ENCODE results near the gene ACSM2A. TPM values are rescaled to one million over a fixed set of nuclear protein-coding genes. Genes with fewer than 3 reads are reported as not detected.

Gene ACSM2A
- total RNA-seq, 1 donor from 2014 or later, result not detected

DNA sequence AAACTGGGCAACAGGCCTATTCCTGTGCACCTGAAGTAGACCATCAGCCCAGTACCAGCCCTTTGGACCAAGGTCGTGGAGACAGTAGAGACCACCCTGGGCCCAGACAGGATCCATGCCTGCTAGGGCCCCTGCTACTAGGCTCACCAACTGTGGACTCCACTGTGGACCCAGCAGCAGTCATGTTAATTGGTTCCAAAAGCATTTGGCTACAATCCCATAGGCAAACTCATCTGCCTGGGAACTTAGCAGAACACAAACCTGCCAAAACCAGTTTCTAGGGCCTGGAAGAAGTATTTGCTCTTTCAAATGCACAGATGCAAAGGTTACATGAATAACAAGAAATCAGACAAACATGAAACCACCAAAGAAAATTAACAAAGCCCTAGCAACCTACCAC is 53.1 kb downstream of the ACSM2A start:
- no peaks in the 10 kb centered on the region for H3K4me1 Mint-ChIP-seq (ENCODE audit: low read depth)
- H3K27ac Mint-ChIP-seq (ENCODE audit: unreplicated experiment), result no peak overlapping the region
- DNase-seq (ENCODE audit: low spot score), result no peak
- H3K4me3 Mint-ChIP-seq (ENCODE audit: unreplicated experiment), result no peak overlapping the region
- H3K36me3 Mint-ChIP-seq (ENCODE audit: low read depth), result no peaks in the 10 kb centered on the region
- TF ChIP-seq, protein P1, sequence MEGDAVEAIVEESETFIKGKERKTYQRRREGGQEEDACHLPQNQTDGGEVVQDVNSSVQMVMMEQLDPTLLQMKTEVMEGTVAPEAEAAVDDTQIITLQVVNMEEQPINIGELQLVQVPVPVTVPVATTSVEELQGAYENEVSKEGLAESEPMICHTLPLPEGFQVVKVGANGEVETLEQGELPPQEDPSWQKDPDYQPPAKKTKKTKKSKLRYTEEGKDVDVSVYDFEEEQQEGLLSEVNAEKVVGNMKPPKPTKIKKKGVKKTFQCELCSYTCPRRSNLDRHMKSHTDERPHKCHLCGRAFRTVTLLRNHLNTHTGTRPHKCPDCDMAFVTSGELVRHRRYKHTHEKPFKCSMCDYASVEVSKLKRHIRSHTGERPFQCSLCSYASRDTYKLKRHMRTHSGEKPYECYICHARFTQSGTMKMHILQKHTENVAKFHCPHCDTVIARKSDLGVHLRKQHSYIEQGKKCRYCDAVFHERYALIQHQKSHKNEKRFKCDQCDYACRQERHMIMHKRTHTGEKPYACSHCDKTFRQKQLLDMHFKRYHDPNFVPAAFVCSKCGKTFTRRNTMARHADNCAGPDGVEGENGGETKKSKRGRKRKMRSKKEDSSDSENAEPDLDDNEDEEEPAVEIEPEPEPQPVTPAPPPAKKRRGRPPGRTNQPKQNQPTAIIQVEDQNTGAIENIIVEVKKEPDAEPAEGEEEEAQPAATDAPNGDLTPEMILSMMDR (IDR thresholded peaks at IDR 0.05), result no peak
- peaks cover 28% of the 10 kb centered on the region for H3K9me3 Mint-ChIP-seq (ENCODE audit: low read depth)
- no peaks in the 10 kb centered on the region for H3K27me3 Mint-ChIP-seq (ENCODE audit: low read depth)

DNA sequence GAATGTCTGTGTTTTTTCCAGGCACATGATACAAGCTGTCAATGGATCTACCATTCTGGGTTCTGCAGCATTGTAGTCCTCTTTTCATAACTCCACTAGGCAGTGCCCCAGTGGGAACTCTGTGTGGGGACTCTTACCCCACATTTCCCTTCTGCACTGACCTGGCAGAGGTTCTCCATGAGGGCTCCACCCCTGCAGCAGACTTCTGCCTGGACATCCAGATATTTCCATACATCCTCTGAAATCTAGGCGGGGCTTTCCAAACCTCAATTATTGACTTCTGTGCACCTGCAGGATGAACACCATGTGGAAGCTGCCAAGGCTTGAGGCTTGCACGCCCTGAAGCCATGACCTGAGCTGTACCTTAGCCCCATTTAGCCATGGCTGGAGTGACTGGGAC is 56.0 kb downstream of the ACSM2A start:
- Mint-ChIP-seq H3K4me1 (ENCODE audit: low read depth) (peaks cover 3% of the 10 kb centered on the region), H3K4me3 (ENCODE audit: unreplicated experiment) (no peak overlapping the region), H3K36me3 (ENCODE audit: low read depth) (no peaks in the 10 kb centered on the region), H3K27me3 (ENCODE audit: low read depth) (no peaks in the 10 kb centered on the region), H3K9me3 (ENCODE audit: low read depth) (peaks cover 22% of the 10 kb centered on the region), H3K27ac (ENCODE audit: unreplicated experiment) (no peak overlapping the region)
- TF ChIP-seq, protein P1 (IDR thresholded peaks at IDR 0.05), result no peak
- DNase-seq (ENCODE audit: low spot score), result no peak

DNA sequence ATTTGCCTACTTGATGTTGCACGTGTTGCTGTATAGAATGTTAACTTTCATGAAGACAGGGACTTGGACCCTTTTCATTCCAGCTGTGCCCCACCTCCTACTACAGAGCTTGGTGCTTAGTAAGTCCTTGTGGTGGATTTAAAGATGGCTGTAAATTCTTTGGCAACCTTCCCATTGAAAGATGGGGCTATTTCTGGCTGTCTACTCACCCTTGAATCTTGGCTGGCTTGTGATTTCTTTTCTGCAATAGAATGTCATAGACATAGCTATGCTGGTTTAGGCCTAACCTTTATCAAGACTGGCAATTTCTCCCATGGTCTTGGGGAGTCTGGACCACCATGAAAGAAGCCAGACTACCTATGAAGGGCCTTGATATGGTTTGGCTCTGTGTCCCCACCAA is 59.0 kb downstream of the ACSM2A start:
- peaks cover 13% of the 10 kb centered on the region for H3K27me3 Mint-ChIP-seq (ENCODE audit: low read depth)
- no peak for DNase-seq (ENCODE audit: low spot score)
- H3K4me1 Mint-ChIP-seq (ENCODE audit: low read depth), result peaks cover 3% of the 10 kb centered on the region
- TF ChIP-seq, protein P1 (IDR thresholded peaks at IDR 0.05), result no peak
- no peaks in the 10 kb centered on the region for H3K36me3 Mint-ChIP-seq (ENCODE audit: low read depth)
- no peak overlapping the region for H3K27ac Mint-ChIP-seq (ENCODE audit: unreplicated experiment)
- H3K4me3 Mint-ChIP-seq (ENCODE audit: unreplicated experiment), result no peak overlapping the region
- peaks cover 16% of the 10 kb centered on the region for H3K9me3 Mint-ChIP-seq (ENCODE audit: low read depth)

DNA sequence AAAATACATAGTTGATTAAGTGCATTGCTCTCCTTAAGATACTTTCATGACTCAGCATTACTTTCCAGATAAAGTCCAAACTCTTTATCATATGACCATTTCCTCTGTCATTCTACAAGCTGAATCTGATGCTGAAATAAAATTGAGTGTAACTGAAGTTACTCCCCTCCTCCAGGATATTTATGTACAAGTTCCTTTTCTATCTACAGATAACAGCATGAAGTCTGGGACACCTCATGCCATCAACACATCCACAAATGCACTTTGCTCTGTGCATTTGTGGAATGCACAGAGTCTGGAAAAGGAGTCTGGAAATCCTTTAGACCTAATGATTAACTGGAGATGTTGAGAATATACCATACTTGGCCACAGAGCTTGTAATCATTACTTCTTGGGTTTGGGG is 64.4 kb downstream of the ACSM2A start:
- Mint-ChIP-seq H3K36me3 (ENCODE audit: low read depth) (no peaks in the 10 kb centered on the region), H3K9me3 (ENCODE audit: low read depth) (peaks cover 4% of the 10 kb centered on the region), H3K4me1 (ENCODE audit: low read depth) (no peaks in the 10 kb centered on the region), H3K27ac (ENCODE audit: unreplicated experiment) (no peak overlapping the region), H3K4me3 (ENCODE audit: unreplicated experiment) (no peak overlapping the region), H3K27me3 (ENCODE audit: low read depth) (peaks cover 13% of the 10 kb centered on the region)
- DNase-seq (ENCODE audit: low spot score), result no peak
- TF ChIP-seq, protein P1 (IDR thresholded peaks at IDR 0.05), result no peak

DNA sequence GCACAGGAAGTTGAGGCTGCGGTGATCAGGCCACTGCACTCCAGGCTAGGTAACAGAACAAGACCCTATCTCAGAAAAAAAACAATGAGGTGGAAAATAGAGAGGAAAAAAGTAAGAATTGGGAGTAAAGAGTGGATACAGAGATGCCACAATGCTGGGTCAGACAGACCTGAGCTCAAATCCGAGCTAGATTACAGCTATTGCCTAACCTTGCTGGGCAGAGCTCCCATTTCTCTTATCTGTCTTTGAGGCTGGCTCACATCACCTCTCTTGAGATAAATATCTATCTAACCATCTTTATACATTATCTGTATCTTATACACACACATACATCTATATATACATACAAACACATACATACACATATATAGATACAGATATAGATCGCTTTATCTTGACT is 65.8 kb downstream of the ACSM2A start:
- Mint-ChIP-seq H3K4me1 (ENCODE audit: low read depth) (no peaks in the 10 kb centered on the region), H3K27ac (ENCODE audit: unreplicated experiment) (no peak overlapping the region), H3K9me3 (ENCODE audit: low read depth) (peaks cover 4% of the 10 kb centered on the region), H3K36me3 (ENCODE audit: low read depth) (no peaks in the 10 kb centered on the region), H3K4me3 (ENCODE audit: unreplicated experiment) (no peak overlapping the region), H3K27me3 (ENCODE audit: low read depth) (peaks cover 13% of the 10 kb centered on the region)
- no peak for DNase-seq (ENCODE audit: low spot score)
- TF ChIP-seq, protein P1 (IDR thresholded peaks at IDR 0.05), result no peak
